Posterior cingulate gyrus (tissue), 11 donors: Measurements from ENCODE around the gene ECHDC1.
"Not testable (repeated sequence)": the region's sequence is repeated elsewhere in the genome, so short reads cannot be mapped to it uniquely, and the experiment has no call there.

Source experiments
- DNase-seq, 10 donors: peaks; one replicate each; pipeline versions ENCODE4 v3.0.0 to v3.0.0-alpha.2; 2020 to 2021; ENCODE audit warnings: mixed read lengths in 3 of 10
- intact Hi-C: fragments of 100-400 bp; cut with DNase I; formaldehyde crosslinking; loops from one replicate; pipeline ENCODE4 v1.15.1; 2023

Gene ECHDC1

DNA sequence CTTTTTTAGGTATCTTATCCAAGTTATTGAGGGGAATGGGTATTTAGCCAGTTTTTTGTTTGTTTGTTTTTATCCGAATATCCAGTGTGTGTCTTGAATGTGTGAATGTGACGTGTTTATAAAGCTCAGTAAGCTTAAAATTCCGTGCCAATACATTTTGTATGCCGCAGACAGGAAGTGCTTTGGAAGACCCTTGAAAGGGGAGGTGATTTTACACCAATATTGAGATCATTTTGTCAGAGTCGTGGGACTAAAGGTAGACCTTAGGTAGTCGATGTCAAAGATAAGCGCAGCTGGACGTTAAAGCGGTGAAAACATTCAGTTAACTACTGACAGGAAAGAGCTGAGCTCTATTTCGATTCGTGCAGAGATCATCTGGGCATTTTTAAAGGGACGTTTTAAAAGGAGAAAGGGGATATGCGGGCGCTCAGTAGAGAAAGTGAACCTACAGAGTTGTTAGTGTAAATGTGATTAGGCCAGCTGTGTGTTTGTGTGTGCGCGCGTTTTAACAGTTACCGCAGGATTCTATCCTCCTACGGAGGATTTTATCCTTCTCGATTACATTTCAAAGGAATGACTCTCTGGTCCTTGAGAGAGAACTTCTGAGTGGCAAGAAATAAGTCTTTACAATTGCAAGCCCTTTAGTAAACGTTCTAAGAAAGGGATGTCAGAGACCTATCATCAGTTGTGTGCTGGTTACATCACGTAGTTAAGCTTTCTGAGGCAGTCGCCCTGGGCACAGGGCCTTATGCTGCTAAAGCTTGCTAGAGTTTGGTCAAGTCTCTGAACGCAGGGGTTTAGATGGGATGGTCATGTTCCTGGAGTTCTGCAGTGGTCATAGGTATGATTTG is 625 bp upstream of the ECHDC1 start:
- DNase-seq, result no peak
- intact Hi-C loops, result loop anchor here (5.0 kb wide), 1 partner anchor 78 kb away; no protein-coding TSS in a partner anchor

DNA sequence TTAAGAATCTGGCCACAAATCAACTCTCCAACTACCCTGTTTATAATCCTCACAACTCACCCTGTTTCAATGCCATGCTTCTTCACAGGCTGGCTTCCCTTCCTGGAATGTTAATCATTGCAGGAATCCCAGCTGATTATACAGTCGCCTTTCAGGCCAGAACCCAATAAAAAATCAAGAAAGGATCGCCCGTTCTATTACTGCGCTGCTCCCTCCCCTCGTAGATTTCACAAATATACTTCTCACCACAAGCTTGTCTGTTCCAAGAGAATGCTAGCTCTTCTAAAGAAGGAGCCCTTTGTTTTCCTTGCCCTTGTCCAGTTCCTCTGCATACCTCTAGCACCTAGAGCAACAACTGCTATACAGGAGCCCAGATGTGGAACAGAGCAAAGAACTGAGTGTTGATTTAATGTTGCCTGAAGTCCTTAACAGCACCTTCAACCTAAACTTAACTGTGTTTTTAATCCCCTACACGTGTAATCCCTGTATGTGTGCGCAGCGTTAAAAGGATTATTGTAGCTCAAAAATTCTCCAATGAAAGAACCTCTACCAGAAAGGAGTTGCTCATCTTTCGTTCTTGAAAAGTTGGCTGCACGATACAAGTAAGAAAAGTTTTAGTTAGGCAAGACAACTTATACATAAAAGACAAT is 988 bp downstream of the ECHDC1 start:
- intact Hi-C loops, result loop anchor here (5.0 kb wide), 1 partner anchor 80 kb away; no protein-coding TSS in a partner anchor
- DNase-seq, result no peak

DNA sequence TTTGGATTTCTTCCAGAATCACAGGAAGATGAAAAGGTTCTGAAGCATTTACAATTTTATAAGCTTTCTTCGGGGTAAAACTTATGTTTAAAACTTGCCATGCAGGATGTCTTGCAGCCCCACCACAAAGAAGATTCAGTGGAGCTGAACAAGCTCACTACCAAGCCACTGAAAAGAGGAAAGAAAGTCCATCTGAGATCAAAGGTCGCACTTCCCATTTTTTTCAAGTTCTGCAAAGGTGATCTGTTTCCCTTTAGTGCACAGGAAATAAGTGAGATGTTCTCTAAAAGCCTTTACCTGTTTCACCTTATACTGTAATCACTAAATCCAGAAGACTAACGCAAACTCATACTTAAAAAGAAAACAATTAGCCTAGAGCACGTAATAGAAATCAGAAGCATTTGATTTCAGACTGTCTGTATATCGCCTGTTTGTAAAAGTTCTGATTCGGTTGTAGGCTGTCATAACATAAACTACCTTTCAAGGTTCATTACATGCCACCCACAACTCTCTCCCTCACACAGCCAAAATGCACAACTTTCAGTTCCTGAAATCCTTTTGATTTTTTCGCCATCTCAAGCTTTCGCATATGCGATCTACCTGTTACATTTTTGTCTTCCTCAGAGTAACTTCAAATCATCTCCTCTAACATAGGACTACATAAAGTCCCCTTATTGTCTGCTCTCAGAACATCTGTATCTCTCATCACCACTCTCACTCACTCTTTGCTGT is 1.8 kb downstream of the ECHDC1 start:
- intact Hi-C loops, result loop anchor here (5.0 kb wide), 1 partner anchor 81 kb away; no protein-coding TSS in a partner anchor
- no peak for DNase-seq

DNA sequence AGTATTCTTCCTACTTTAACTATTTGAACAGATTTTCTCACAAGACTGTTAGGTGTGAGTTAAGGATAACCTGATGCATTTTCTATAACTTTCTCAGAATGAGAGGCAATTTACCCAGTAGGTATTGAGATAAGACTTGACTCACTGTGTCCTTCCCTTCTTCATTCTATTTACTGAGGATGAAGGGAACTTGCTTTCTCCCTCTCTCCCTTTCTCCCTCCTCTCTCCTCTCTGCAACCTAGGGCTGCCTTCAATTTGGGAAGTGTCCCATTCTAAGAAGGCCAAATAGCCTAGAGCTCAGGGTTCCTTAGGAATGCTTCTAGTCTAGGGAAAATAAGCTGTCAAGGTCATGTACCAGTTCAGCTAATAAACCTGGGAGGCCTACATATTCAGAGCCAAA is 3.2 kb downstream of the ECHDC1 start:
- DNase-seq, result no peak
- intact Hi-C loops, result loop anchor here (5.0 kb wide), 1 partner anchor 82 kb away; no protein-coding TSS in a partner anchor

DNA sequence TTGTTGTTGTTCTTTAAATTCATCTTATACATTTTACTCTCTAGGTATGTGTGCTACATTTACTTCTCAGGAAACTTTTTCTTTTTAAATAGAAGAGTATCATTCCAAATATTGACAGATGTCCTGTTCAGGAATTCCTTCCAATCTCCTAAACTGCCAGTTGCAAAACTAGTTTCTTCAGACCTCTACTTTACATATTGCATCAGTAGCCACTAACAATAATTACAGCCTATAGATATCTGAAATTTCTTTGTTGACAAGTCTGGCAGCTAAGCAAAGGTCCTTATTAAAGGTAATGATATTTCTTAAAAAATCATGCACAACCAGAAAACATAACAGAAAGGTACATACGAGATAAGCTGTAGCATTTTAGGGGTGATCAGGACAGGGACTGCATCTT is 4.5 kb downstream of the ECHDC1 start:
- DNase-seq, result no peak
- intact Hi-C loops, result no loop called here

DNA sequence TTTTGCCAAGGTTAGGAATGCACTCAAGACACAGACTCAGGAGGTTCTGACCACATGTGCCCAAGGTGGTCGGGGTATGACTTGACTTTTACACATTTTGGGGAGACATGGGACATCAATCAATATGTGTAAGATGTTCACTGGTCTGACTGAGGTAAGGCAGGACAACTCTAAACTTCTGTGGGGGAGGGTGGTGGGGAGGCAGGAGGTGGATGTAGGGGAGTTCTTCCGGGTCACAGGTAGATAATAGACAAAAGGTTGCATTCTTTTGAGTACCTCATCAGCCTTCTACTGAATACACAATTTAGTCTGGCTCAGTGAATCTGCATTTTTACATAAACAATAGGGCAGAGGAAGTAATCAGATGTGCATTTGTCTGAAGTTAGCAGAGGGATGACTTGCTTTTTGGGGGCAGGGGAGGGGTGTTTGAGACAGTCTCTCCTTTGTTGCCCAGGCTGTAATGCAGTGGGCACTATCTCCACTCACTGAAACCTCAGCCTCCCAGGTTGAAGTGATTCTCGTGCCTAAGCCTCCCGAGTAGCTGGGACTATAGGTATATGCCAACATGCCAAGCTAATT is 10.9 kb downstream of the ECHDC1 start:
- intact Hi-C loops, result no loop called here
- DNase-seq, result no peak

DNA sequence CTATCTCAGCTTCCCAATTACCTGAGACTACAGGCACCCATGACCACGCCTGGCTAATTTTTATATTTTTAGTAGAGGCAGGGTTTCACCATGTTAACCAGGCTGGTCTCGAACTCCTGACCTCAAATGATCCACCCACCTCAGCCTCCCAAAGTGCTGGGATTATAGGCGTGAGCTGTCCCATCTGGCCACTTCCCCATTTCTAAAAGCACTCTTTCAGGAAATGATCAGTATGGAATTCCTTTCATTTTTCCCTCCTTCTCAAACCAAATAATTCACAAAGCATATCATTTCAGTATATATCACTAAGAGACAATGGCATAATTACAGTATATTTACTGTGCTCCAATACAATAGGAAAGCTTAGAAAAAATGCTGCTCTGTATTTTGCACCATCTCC is 12.2 kb downstream of the ECHDC1 start:
- intact Hi-C loops, DNase-seq: not testable (repeated sequence)

DNA sequence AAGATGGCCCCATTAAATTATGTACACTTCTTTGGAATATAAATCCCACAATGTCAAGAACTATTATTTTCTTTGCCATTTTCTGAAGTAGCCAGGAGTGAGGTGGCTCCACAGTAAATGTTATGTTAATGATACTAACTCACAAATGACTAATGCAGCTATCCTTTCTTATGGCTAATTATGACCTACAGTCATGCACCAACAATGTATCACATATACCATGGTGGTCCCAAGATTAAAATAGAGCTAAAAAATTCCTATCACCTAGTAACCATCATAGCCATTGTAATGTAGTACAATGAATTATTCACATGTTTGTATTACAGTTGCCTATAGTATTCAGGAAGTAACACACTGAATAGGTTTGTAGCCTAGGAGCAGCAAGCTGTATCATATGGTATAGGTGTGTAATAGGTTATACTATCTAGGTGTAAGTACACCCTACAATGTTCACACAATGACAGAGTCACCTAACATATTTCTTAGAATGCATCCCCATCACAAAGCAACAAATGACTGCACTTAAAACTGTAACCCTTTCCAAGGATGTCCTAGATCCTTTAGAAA is 15.3 kb downstream of the ECHDC1 start:
- intact Hi-C loops, result no loop called here
- no peak for DNase-seq

DNA sequence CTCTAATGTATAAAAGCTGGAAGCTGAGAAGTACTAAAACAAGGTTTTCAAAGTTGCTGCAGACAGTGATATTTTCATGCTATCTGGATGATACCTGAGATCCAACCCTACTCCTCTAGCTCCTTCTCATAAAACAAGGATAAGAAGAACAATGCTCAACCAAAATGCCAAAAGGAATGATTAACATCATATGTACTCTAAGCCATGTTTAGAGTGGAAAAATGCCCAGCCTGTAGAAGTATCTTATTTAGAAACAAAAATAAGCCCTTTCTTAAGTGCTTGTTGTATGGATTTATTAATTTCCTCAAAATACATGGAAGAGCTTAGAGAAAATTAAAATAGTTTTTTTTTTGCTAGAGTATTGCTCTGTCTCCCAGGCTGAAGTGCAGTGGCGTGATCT is 23.7 kb downstream of the ECHDC1 start:
- intact Hi-C loops, result no loop called here
- DNase-seq, result no peak

DNA sequence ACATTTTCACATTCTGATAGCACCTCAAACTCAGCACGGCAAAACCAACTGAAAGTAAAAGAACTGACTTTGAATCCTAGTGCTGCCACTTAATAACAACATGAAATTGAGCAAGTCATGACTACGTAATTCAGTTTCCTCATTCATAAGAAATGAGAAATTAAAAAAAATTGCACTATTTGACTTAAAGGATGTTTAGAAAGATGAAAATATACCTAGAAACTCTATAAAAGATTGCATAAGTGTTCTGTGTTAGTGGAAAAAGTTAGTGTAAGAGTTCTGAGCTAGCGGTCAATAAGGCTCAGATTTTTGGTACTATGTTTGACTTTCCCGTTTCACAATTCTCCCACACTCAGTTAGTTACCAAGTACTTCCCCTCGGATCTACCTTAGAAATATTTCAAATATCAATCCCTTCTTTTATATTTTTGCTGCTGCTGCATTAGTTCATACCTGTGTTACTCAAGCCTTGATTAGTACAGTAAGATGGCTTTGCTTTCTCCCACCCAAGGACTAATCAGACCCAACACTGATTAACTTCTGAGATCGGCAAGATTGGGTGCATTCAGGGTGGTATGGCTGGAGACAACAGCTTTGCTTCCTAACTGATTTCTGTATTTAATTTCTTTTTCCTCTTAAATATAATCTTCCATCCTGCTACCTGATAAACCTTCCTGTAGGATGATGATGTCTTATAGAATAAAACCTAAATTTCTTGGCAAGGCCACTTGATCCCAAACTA is 25.9 kb downstream of the ECHDC1 start:
- DNase-seq, result no peak
- intact Hi-C loops, result no loop called here

DNA sequence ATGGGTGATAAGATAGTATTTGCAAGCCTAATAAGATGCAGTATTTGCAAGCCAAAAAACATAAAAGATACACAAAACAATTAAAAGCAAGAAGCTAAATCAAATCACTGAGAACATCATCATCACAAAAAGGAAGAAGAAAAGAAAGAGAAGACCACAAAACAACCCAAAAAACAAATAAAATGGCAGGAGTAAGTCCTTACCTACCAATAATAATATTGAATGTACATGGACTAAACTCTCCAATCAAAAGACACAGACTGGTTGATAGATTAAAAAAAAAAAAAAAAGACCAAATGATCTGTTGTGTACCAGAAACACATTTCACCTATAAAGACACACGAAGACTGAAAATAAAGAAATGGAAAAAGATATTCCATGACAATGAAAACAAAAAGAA is 37.7 kb downstream of the ECHDC1 start:
- intact Hi-C loops, result no loop called here
- DNase-seq, result no peak

DNA sequence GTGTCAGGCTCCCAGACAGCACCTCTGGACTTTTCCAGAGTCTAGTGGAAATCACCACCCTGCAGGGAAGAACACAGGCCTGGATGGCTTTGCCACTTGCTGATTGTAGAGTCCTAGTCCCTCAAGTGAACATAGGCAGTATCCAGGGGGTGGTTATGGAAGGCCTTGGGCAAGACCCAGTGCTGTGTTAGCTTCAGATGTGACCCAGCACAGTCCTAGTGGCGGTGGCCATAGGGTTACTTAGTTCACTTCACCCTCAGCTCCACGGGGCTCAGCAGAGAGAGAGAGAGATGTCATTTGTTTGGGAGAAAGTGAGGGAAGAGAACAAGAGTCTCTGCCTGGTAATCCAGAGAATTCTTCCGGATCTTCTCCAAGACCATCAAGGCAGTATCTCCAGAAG is 39.5 kb downstream of the ECHDC1 start:
- intact Hi-C loops, result no loop called here
- DNase-seq, result peak in 1 of 10 donors; percentile 52

DNA sequence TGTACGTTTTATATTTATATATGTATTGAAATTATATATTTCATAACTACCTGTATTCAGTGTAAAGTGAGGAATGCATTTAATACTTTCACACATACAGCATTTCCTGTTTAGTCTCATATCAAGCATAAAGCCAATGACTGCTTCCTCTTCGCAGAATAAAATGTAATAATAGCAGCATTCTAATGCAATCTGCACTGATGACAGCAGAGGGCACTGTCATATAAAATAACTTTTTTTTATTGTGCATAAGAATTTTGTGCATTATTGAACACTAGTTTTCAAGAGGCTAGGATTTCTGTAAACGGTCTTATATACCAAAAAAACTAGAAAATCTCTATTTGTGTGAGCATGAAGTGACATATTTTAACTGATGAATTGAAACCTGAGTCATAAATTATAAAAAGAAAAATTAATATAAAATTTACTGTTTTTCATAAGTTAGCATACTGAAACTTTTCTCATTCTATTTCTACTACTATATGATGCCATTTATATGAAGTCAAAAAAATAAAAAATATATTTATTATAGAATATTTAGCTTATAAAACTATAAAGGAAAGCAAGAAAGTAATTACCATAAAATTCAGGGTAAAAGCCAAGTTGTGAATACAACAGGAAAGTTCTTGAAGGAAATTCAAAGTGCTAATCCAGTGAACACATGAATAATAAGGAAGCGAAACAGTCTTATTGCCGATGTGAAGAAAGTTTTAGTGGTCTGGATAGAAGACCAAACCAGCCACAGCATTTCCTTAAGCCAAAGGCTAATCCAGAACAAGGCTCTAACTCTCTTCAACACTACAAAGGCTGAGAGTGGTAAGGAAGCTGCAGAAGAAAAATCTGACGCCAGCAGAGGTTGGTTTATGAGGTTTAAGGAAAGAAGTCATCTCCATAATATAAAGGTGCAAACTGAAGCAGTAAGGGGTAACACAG is 40.4 kb downstream of the ECHDC1 start:
- peak in 2 of 10 donors; percentile 15 to 17 for DNase-seq
- intact Hi-C loops, result loop anchor here (1.0 kb wide), 1 partner anchor 236 kb away; no protein-coding TSS in a partner anchor

DNA sequence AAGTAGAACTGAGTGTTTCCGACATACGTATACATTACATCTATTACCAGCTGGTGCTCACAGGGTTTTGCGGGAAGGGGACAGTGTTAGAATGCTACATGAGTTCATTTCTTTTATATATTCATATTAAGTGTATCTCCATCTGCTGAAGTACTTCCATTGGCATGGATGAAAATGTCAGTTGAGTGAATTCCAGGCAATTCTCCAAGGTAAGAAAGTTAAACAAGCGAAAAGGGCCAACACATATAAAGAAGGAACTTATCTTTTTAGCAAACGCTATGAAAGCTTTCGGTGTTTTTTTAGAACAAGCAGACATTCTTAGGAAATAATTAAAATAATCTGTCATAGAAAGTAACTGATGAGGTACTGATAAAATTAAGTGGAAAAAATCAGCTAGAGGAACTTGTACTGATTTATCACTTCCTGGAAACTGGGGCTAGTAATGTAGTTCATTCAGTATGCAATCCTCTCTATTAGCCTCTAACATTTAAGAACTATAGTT is 42.2 kb downstream of the ECHDC1 start:
- DNase-seq, result no peak

DNA sequence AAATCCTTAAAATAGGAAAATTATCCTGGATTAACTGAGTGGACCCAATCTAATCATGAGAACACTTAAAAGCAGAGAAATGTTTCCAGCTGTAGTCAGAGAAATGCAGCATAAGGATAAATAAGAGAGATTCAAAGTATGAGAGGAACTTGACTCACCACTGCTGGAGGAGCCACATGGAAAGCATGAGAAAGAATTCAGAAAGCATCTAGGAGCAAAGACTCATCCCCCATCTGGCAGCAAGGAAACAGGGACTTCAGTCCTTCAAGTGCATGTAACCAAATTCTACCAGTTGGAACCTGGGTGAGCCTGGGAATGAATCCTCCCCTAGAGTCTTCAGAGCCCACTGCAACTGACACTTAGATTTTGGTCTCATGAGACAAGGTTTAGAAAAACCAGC is 43.0 kb downstream of the ECHDC1 start:
- intact Hi-C loops, result no loop called here
- DNase-seq, result no peak

More for the DNA sequence above, 42.2 kb downstream of the ECHDC1 start:
- intact Hi-C loops, result no loop called here

DNA sequence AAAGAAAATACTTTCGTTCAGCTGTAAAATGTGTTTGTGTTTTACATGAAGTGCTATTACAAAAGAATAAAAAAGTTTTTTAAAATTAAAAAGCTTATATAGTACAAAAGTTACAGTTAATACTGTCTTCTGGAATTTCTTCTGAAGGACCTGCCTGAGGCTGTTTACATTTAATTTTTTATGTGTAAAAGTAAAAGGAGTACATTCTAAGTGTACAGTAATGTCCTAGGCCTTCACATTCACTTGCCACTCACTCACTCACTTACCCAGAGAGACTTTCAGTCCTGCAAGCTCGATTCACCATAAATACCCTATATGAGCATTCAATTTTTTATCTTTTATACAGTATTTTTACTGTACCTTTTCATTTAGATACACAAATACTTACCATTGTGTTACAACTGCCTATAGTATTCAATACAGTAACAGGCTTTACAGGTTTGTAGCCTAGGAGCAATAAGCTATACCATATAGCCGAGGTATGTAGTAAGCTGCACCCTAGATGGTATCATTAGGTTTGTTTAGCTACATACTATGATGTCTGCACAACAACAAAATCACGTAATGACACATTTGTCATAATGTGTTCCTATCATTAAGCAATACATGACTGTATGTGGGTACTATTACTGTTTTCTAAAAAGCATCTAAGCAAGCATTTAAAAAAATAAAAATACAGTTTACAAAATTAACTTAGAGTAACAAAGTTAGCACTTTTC is 43.7 kb downstream of the ECHDC1 start:
- intact Hi-C loops, result no loop called here
- DNase-seq, result no peak

DNA sequence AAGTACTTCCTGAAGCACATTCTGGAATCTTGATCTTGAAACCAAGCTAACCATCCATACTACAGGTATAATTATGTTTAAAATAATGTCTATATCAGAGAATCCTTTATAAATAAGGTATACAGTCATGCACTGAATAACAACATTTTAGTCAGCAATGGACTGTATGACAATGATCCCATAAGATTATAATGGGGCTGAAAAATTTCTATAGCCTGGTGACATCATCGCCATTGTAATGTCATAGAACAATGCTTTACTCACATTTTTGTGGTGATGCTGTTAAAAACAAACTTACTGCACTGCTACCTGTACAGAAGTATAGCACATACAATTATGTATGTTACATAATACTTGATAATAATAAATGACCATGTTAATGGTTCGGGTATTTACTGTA is 44.9 kb downstream of the ECHDC1 start:
- intact Hi-C loops, result no loop called here
- no peak for DNase-seq
